Raji (cell line): Measurements from ENCODE around the gene LGI4.

ENCODE experiments used
- POLR2A ChIP-seq: IDR thresholded peaks from 2 replicates; pipeline ENCODE4 v1.6.1; 2011; ENCODE audit warnings: low read depth, low read length, control low read depth; ENCODE audit not compliant: insufficient read depth

LGI4 gene

DNA sequence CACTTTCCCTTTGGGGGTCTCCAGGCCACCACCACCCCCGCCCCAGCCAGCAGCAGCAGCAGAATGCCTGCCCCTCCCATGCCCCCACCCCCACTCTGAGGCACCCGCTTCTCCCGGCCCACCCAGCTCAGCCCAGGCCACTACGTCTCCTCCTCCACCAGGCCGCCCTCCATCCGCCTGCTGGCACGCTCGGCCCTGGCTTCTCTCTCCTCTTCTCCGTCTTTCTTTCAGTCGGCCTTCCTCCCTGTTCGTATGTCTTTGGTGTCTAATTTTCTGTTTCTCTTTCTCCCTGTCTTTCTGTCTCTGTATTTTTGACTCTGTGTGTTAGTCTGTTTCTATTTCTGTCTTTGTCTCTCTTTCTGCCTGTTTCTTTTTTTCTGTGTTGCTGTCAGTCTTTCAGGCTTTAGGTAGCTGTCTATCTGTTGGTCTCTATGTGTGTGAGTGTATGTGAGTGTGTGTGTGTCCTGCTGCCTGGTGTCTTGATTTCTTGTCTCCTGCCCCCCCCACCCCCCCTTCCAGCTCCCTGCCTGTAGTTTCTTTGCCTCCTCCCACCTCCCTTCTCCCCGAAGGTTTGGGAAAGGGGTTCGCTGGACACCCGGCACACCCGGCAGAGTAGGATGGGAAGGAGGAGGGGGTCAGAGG is at the start of gene LGI4:
Gene LGI4 (minus strand): TSS at position 459 of the 642 bp plus-strand sequence. CDS start 379 bp downstream, at position 80.
- no peak for TF ChIP-seq POLR2A

DNA sequence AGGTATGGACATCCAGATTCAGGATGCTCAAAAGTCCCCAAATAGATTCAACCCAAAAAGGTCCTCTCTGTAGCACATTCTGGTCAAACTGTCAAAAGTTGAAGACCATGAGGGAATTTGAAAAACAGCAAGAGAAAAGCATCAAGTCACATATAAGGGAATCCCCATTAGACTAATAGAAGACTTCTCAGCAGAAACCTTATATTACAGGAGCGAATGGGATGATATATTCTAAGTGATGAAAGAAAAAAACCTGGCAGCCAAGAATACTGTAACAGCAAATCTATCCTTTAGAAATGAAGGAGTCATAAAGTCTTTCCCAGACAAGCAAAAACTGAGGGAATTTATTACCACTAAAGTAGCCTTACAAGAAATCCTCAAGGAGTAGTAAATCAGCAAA is 49.4 kb upstream of the LGI4 start:
- TF ChIP-seq POLR2A, result no peak

DNA sequence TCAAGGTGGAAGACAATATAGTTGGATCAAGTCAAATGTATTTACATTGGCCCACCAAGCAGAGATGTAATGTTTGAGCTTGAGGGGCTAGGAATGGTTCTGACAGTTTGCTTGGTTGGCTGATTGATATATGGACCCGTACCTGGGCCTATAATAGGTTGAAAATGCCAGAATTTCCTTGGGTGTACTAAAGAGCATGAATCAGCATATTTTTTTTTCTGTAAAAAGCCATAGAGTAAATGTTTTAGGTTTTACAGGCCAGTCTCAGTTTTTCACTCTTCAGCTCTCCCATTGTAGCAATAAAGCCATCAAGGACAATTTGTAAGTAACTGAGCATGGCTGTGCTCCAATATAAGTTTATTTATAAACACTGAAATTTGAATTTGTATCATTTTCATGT is 46.5 kb upstream of the LGI4 start:
- no peak for TF ChIP-seq POLR2A

GRCh38 chr19:35179830-35180229 is 45.0 kb upstream of the LGI4 start:
- no peak for TF ChIP-seq POLR2A

DNA sequence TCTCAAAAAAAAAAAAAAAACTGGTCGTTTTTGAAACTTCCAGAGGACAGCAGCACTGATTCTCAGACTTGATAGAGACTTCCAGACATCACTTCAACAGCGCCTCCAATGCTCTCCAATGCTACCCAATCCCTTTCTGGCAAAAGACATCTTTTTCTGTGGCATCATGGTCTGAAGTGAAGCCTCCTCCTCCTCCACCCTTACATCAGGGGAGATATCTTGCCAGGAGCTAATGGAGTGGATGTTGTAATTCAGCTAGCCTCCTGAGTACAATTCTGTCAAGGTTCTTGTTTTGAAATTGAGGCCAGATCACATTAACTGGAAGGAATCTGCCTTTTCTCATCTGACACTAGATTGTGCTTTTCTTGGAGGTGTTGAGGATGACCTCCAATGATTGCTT is 43.8 kb upstream of the LGI4 start:
- no peak for TF ChIP-seq POLR2A

- no peak for TF ChIP-seq POLR2A
Measured at GRCh38 chr19:35177377-35178274, 42.8 kb upstream of the LGI4 start.

DNA sequence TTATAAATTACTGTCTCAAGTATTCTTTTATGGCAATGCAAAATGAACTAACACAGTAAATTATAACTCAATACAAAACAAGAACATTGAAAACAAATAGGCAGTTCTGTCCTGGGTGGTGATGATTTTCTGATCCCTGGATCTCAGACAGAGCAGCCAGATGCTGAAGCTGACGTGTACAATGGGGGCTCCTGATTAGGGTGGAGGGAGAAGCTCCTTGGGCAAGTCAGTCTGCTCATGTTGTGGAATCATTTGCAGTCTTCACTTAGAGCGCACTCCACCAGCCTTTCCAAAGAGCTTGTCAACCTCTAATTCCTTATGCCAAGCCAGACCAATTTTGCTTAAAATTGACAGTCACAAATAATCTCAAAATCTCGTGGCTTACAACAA is 41.3 kb upstream of the LGI4 start:
- no peak for TF ChIP-seq POLR2A

- no peak for TF ChIP-seq POLR2A
Measured at GRCh38 chr19:35174226-35174625, 39.4 kb upstream of the LGI4 start.

- TF ChIP-seq POLR2A, result no peak
Measured at GRCh38 chr19:35171730-35172129, 36.9 kb upstream of the LGI4 start.

- TF ChIP-seq POLR2A, result no peak
Measured at GRCh38 chr19:35170359-35171061, 35.7 kb upstream of the LGI4 start.

DNA sequence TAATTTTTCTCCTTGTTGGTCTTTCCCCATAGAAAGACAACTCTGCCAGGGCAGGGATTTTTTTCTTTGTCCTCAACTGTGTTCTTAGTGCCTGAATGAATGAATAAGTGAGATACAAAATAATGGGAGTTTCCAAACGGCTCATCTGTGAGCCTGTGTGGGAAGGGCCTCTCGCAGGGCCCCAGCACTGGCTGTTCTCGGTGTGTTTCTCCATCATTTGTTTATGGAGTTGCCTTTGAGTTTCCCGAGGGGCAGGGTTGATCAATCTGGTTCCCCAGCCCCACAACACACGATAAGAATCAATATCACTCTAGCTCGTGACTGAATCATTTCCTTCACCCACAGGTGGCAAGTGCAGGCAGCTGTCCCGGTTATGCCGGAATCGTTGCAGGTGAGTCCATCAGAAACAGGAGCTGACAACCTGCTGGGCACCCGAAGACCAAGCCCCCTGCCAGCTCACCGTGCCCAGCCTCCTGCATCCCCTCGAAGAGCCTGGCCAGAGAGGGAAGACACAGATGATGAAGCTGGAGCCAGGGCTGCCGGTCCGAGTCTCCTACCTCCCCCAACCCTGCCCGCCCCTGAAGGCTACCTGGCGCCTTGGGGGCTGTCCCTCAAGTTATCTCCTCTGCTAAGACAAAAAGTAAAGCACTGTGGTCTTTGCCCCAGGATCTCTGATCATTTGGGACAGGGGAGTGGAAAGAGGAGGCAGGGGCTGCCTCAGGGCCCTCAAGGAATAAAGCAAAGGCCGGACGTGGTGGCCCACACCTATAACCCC is 34.5 kb upstream of the LGI4 start:
- no peak for TF ChIP-seq POLR2A

- TF ChIP-seq POLR2A, result no peak
Measured at GRCh38 chr19:35168196-35168595, 33.3 kb upstream of the LGI4 start.

DNA sequence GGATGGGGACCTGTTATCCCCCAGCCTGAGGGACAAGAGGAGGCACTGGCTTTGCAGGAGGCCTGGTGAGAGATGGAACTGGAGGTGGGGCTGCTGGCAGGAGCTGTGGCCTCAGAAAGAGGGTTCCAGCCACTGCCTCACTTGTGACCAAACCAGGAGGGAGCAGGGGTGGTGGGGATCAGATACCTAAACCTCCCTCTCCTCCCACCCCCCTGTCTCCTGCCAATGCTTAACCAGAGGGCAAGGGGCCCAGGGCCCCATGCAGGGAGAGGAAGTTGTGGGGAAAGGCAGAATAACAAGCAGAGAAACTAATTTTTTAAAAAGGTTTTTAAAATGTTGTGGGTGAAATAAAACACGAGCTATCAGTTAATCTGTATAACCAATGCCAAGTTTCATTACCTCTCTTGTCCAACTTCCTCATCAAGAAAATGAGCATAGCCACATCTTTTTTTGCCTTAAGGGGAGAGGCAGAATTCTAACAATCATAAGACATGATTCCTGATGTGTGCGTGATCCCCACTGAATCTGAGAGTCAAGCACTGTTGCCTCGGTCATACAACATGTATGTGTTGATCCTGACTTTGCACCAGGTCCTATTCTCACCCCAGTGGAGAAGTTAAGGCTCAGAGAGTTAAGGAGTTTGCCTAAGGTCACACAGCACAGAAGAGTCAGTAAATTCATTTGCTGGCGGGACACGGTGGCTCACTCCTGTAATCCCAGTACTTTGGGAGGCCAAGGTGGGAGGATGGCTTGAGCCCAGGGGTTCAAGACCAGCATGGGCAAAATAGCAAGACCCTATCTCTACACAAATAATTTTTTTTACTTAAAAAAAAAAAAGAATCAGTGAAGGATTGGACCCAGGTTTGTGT is 32.6 kb upstream of the LGI4 start:
- no peak for TF ChIP-seq POLR2A

GRCh38 chr19:35166100-35167063 is 31.5 kb upstream of the LGI4 start:
- TF ChIP-seq POLR2A, result no peak
